ENCODE results near the gene ZNF714.

DNA sequence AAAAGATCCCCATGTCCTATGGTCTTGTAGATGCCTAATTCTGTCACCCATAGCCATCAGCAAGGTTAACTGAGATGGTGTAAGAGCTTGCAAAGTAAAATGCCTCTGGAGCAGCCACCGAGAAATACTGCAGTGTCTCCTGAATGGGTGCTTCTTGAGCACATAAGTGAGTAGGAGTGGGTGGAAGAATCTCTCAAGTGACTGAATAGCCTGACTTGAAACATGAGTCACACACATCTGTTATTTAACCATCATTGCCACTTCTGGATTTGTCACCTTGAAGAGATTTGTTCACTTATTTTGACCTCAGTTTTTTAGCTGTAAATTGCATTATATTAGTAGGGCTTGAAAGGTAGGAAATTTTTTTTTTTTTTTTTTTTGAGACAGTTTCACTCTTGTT, 2.3 kb downstream of the ZNF714 start:
- TF ChIP-seq, protein P1, sequence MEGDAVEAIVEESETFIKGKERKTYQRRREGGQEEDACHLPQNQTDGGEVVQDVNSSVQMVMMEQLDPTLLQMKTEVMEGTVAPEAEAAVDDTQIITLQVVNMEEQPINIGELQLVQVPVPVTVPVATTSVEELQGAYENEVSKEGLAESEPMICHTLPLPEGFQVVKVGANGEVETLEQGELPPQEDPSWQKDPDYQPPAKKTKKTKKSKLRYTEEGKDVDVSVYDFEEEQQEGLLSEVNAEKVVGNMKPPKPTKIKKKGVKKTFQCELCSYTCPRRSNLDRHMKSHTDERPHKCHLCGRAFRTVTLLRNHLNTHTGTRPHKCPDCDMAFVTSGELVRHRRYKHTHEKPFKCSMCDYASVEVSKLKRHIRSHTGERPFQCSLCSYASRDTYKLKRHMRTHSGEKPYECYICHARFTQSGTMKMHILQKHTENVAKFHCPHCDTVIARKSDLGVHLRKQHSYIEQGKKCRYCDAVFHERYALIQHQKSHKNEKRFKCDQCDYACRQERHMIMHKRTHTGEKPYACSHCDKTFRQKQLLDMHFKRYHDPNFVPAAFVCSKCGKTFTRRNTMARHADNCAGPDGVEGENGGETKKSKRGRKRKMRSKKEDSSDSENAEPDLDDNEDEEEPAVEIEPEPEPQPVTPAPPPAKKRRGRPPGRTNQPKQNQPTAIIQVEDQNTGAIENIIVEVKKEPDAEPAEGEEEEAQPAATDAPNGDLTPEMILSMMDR (IDR thresholded peaks at IDR 0.05), result no peak
- TF ChIP-seq POLR2AphosphoS5 (IDR thresholded peaks at IDR 0.05; ENCODE audit: insufficient read depth in 1 of 2, low read depth in 1 of 2), result no peak
